ENCODE data around the gene PXT1.

The PXT1 gene

GRCh38 chr6:36340618-36341454 lies 101.8 kb downstream of the PXT1 start:
- Mint-ChIP-seq H3K9me3 (no peaks in the 10 kb centered on the region), H3K4me3 (peak overlapping the region; percentile 74), H3K27ac (no peak overlapping the region), H3K27me3 (ENCODE audit: low read depth, poor library complexity) (peaks cover 47% of the 10 kb centered on the region), H3K36me3 (ENCODE audit: low read depth) (no peaks in the 10 kb centered on the region), H3K4me1 (peaks cover 8% of the 10 kb centered on the region)
- peak; percentile 84 for DNase-seq
- TF ChIP-seq CTCF (IDR thresholded peaks at IDR 0.05): peak; percentile 97
